GM23338 (cell line): ENCODE results near the gene TMPRSS11D. TPM values are rescaled to one million over a fixed set of nuclear protein-coding genes. Genes with fewer than 3 reads are reported as not detected.

Experiments
- ATAC-seq: fragments of 200-7000 bp; cut with Tn5 transposase; 3 replicates; pipeline ENCODE4 v1.9.1; 2020
- DNase-seq: peaks from one replicate; pipeline ENCODE4 v3.0.0-alpha.2; 2015; ENCODE audit warnings: low spot score
- H2AFZ ChIP-seq: fragments of 200-600 bp; sonication (generic); 2 replicates; pipeline ENCODE4 v1.8.0; 2016; ENCODE audit warnings: antibody characterized with exemption, mild to moderate bottlenecking, moderate library complexity
- H3F3A ChIP-seq: fragments of 200-600 bp; sonication (generic); replicated peaks from 2 replicates; pipeline ENCODE4 v1.8.0; 2017; ENCODE audit warnings: antibody characterized with exemption, mixed run types, low read depth
- H3K27ac ChIP-seq: fragments of 200-600 bp; sonication (generic); 2 replicates; pipeline ENCODE4 v1.6.1; 2016; ENCODE audit warnings: low read depth
- H3K27me3 ChIP-seq: fragments of 200-600 bp; sonication (generic); 2 replicates; pipeline ENCODE4 v1.8.0; 2016; ENCODE audit warnings: mild to moderate bottlenecking, mixed run types, moderate library complexity; ENCODE audit not compliant: insufficient read depth
- H3K36me3 ChIP-seq: fragments of 200-600 bp; sonication (generic); 2 replicates; pipeline ENCODE4 v1.8.0; 2016; ENCODE audit warnings: mild to moderate bottlenecking; ENCODE audit not compliant: insufficient read depth
- H3K4me1 ChIP-seq: fragments of 200-600 bp; sonication (generic); 2 replicates; pipeline ENCODE4 v1.8.0; 2016; ENCODE audit warnings: mild to moderate bottlenecking, moderate library complexity; ENCODE audit not compliant: insufficient read depth
- H3K4me2 ChIP-seq: fragments of 200-600 bp; sonication (generic); 2 replicates; pipeline ENCODE4 v1.7.1; 2017; ENCODE audit warnings: mixed run types
- H3K4me3 ChIP-seq: fragments of 200-600 bp; sonication (generic); 2 replicates; pipeline ENCODE4 v1.6.1; 2016; ENCODE audit warnings: mixed run types
- H3K79me2 ChIP-seq: fragments of 200-600 bp; sonication (generic); replicated peaks from 2 replicates; pipeline ENCODE4 v1.8.0; 2017; ENCODE audit warnings: mild to moderate bottlenecking; ENCODE audit not compliant: insufficient read depth
- H3K9me2 ChIP-seq: fragments of 200-600 bp; sonication (generic); 2 replicates; pipeline ENCODE4 v1.8.0; 2017; ENCODE audit not compliant: insufficient read depth
- H4K20me1 ChIP-seq: fragments of 200-600 bp; sonication (generic); replicated peaks from 2 replicates; pipeline ENCODE4 v1.8.0; 2017; ENCODE audit warnings: mild to moderate bottlenecking; ENCODE audit not compliant: insufficient read depth
- H3K27ac Mint-ChIP-seq: 2 replicates; pipeline ENCODE4 v1.8.0; 2020; ENCODE audit warnings: inconsistent platforms, mild to moderate bottlenecking, moderate library complexity, mixed read lengths
- H3K27me3 Mint-ChIP-seq: 3 replicates; pipeline ENCODE4 v1.8.0; 2022; ENCODE audit warnings: low read depth, mild to moderate bottlenecking, moderate library complexity, mixed read lengths, inconsistent platforms; ENCODE audit not compliant: insufficient read depth, poor library complexity
- H3K36me3 Mint-ChIP-seq: 3 replicates; pipeline ENCODE4 v1.8.0; 2021; ENCODE audit warnings: low read depth, mild to moderate bottlenecking, inconsistent platforms, moderate library complexity, mixed read lengths
- H3K4me1 Mint-ChIP-seq: 3 replicates; pipeline ENCODE4 v1.8.0; 2020; ENCODE audit warnings: mild to moderate bottlenecking, inconsistent platforms, mixed read lengths
- H3K4me3 Mint-ChIP-seq: 3 replicates; pipeline ENCODE4 v1.8.0; 2021; ENCODE audit warnings: moderate library complexity, mild to moderate bottlenecking, inconsistent platforms, mixed read lengths
- H3K9me3 Mint-ChIP-seq: 3 replicates; pipeline ENCODE4 v1.8.0; 2020; ENCODE audit warnings: moderate library complexity, mild to moderate bottlenecking, inconsistent platforms, mixed read lengths
- CREB1 ChIP-seq: fragments of 250-450 bp; sonication (Bioruptor Pico); IDR thresholded peaks from 2 replicates; pipeline ENCODE4 v1.5.0; 2020; ENCODE audit warnings: low read depth, mild to moderate bottlenecking, moderate library complexity
- EZH2 ChIP-seq: fragments of 200-600 bp; sonication (generic); IDR thresholded peaks from one replicate; pipeline ENCODE4 v1.8.0; 2017; ENCODE audit warnings: antibody characterized with exemption, mild to moderate bottlenecking, low read depth; ENCODE audit not compliant: unreplicated experiment
- EZH2phosphoT487 ChIP-seq: fragments of 200-600 bp; sonication (generic); IDR thresholded peaks from one replicate; pipeline ENCODE4 v1.8.1; 2018; ENCODE audit warnings: antibody characterized with exemption; ENCODE audit not compliant: unreplicated experiment
- JUNB ChIP-seq: IDR thresholded peaks from one replicate; pipeline ENCODE4 v1.6.1; 2016; ENCODE audit warnings: antibody characterized with exemption; ENCODE audit not compliant: unreplicated experiment
- NANOG ChIP-seq: IDR thresholded peaks from 2 replicates; pipeline ENCODE4 v1.6.1; 2016; ENCODE audit warnings: antibody characterized with exemption, borderline replicate concordance
- POLR2AphosphoS5 ChIP-seq: IDR thresholded peaks from 2 replicates; pipeline ENCODE4 v1.6.1; 2016; ENCODE audit warnings: antibody characterized with exemption, low read depth
- STAT1 ChIP-seq: IDR thresholded peaks from one replicate; pipeline ENCODE4 v1.6.1; 2016; ENCODE audit warnings: antibody characterized with exemption; ENCODE audit not compliant: unreplicated experiment
- ZNF114 ChIP-seq: fragments of 250-450 bp; sonication (Bioruptor Pico); IDR thresholded peaks from 2 replicates; pipeline ENCODE4 v1.5.0; 2020; ENCODE audit warnings: mild to moderate bottlenecking, moderate library complexity
- ZNF331 ChIP-seq: fragments of 250-450 bp; sonication (Bioruptor Pico); IDR thresholded peaks from 2 replicates; pipeline ENCODE4 v1.5.0; 2020; ENCODE audit warnings: low read depth, mild to moderate bottlenecking, moderate library complexity
- polyA plus RNA-seq: library from polyadenylated mRNA; unstranded; fragments of >200 nt; fragmentation: Nextera tagmentation; extraction: Ambion mirVana; gene quantifications from 2 replicates; pipeline ENCODE4 v1.2.1, GENCODE V29; 2016
- total RNA-seq: library from RNA; depleted of rRNA; stranded (reverse); fragments of >200 nt; shearing (Covaris generic); gene quantifications from 2 replicates; pipeline ENCODE4 v1.2.3, GENCODE V29; 2014
- TF ChIP-seq, protein P1 (sequence below): IDR thresholded peaks from one replicate; pipeline ENCODE4 v1.6.1; 2018; ENCODE audit warnings: antibody characterized with exemption; ENCODE audit not compliant: unreplicated experiment
- TF ChIP-seq, protein P2 (sequence below): IDR thresholded peaks from 2 replicates; pipeline ENCODE4 v1.6.1; 2016; ENCODE audit warnings: antibody characterized with exemption
- TF ChIP-seq, protein P3 (sequence below), 2 experiments: fragments of 200-600 bp in 1 of 2; sonication (generic) in 1 of 2; conservative IDR thresholded peaks; 2 replicates each; pipeline versions ENCODE4 v1.5.1 to v1.6.1; 2016 to 2017; ENCODE audit warnings: antibody characterized with exemption in 2 of 2, low read depth in 2 of 2, mild to moderate bottlenecking in 2 of 2, moderate library complexity in 1 of 2
- TF ChIP-seq, protein P4 (sequence below): fragments of 250-450 bp; sonication (Bioruptor Pico); IDR thresholded peaks from 2 replicates; pipeline ENCODE4 v1.5.0; 2020; ENCODE audit warnings: mild to moderate bottlenecking, moderate library complexity

Gene TMPRSS11D
- total and polyA plus RNA-seq, 2 experiments from 2014 or later = not detected

DNA sequence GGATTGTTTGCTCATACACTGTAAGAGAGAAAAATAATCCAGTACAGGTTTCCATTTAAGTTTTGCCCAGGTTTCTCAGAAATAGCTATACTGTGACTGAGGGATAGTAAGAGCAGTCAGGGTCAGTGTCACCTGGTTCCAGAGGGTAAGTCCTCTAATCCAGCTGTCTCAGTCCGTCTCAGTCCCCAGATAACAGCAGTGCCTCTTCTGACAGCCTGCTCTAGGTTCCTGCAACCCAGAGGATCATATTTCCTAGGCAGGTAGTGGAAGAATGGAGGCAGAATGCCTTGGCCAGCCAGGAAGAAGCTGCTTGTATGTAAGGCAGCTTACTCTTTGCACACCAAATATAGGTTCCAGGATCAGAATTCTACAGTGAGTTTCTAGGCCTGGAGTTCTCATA is 107.1 kb downstream of the TMPRSS11D start:
- H3K27ac Mint-ChIP-seq = no peak overlapping the region
- ATAC-seq = peak; percentile 78
- H3K4me3 ChIP-seq = no peak overlapping the region
- no peak overlapping the region for H3K4me2 ChIP-seq
- no peaks in the 10 kb centered on the region for H3K27me3 ChIP-seq
- no peaks in the 10 kb centered on the region for H3K79me2 ChIP-seq
- no peaks in the 10 kb centered on the region for H3K36me3 ChIP-seq
- H3K9me3 Mint-ChIP-seq = no peaks in the 10 kb centered on the region
- no peak overlapping the region for H2AFZ ChIP-seq
- no peaks in the 10 kb centered on the region for H3K36me3 Mint-ChIP-seq
- peaks cover 6% of the 10 kb centered on the region; the same call in 2 of the 3 replicates for H3K4me1 Mint-ChIP-seq
- H4K20me1 ChIP-seq = no peaks in the 10 kb centered on the region
- no peak overlapping the region for H3K4me3 Mint-ChIP-seq
- H3K27ac ChIP-seq = no peak overlapping the region
- H3K27me3 Mint-ChIP-seq = no peaks in the 10 kb centered on the region
- no peaks in the 10 kb centered on the region for H3K9me2 ChIP-seq
- H3K4me1 ChIP-seq = no peaks in the 10 kb centered on the region
- H3F3A ChIP-seq = no peaks in the 10 kb centered on the region
- TF ChIP-seq JUNB (no peak), EZH2 (no peak), POLR2AphosphoS5 (no peak), ZNF331 (CRISPR knock-in tag) (no peak), EZH2phosphoT487 (no peak), STAT1 (no peak), CREB1 (CRISPR knock-in tag) (no peak), ZNF114 (CRISPR knock-in tag) (no peak), NANOG (no peak)
- TF ChIP-seq, protein P1, sequence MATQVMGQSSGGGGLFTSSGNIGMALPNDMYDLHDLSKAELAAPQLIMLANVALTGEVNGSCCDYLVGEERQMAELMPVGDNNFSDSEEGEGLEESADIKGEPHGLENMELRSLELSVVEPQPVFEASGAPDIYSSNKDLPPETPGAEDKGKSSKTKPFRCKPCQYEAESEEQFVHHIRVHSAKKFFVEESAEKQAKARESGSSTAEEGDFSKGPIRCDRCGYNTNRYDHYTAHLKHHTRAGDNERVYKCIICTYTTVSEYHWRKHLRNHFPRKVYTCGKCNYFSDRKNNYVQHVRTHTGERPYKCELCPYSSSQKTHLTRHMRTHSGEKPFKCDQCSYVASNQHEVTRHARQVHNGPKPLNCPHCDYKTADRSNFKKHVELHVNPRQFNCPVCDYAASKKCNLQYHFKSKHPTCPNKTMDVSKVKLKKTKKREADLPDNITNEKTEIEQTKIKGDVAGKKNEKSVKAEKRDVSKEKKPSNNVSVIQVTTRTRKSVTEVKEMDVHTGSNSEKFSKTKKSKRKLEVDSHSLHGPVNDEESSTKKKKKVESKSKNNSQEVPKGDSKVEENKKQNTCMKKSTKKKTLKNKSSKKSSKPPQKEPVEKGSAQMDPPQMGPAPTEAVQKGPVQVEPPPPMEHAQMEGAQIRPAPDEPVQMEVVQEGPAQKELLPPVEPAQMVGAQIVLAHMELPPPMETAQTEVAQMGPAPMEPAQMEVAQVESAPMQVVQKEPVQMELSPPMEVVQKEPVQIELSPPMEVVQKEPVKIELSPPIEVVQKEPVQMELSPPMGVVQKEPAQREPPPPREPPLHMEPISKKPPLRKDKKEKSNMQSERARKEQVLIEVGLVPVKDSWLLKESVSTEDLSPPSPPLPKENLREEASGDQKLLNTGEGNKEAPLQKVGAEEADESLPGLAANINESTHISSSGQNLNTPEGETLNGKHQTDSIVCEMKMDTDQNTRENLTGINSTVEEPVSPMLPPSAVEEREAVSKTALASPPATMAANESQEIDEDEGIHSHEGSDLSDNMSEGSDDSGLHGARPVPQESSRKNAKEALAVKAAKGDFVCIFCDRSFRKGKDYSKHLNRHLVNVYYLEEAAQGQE = no peak
- TF ChIP-seq, protein P2, sequence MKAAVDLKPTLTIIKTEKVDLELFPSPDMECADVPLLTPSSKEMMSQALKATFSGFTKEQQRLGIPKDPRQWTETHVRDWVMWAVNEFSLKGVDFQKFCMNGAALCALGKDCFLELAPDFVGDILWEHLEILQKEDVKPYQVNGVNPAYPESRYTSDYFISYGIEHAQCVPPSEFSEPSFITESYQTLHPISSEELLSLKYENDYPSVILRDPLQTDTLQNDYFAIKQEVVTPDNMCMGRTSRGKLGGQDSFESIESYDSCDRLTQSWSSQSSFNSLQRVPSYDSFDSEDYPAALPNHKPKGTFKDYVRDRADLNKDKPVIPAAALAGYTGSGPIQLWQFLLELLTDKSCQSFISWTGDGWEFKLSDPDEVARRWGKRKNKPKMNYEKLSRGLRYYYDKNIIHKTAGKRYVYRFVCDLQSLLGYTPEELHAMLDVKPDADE = no peak
- TF ChIP-seq, protein P3, sequence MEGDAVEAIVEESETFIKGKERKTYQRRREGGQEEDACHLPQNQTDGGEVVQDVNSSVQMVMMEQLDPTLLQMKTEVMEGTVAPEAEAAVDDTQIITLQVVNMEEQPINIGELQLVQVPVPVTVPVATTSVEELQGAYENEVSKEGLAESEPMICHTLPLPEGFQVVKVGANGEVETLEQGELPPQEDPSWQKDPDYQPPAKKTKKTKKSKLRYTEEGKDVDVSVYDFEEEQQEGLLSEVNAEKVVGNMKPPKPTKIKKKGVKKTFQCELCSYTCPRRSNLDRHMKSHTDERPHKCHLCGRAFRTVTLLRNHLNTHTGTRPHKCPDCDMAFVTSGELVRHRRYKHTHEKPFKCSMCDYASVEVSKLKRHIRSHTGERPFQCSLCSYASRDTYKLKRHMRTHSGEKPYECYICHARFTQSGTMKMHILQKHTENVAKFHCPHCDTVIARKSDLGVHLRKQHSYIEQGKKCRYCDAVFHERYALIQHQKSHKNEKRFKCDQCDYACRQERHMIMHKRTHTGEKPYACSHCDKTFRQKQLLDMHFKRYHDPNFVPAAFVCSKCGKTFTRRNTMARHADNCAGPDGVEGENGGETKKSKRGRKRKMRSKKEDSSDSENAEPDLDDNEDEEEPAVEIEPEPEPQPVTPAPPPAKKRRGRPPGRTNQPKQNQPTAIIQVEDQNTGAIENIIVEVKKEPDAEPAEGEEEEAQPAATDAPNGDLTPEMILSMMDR (conservative IDR thresholded peaks at IDR 0.05; ENCODE audit: low read depth in 2 of 2) = no peak
- TF ChIP-seq, protein P4, sequence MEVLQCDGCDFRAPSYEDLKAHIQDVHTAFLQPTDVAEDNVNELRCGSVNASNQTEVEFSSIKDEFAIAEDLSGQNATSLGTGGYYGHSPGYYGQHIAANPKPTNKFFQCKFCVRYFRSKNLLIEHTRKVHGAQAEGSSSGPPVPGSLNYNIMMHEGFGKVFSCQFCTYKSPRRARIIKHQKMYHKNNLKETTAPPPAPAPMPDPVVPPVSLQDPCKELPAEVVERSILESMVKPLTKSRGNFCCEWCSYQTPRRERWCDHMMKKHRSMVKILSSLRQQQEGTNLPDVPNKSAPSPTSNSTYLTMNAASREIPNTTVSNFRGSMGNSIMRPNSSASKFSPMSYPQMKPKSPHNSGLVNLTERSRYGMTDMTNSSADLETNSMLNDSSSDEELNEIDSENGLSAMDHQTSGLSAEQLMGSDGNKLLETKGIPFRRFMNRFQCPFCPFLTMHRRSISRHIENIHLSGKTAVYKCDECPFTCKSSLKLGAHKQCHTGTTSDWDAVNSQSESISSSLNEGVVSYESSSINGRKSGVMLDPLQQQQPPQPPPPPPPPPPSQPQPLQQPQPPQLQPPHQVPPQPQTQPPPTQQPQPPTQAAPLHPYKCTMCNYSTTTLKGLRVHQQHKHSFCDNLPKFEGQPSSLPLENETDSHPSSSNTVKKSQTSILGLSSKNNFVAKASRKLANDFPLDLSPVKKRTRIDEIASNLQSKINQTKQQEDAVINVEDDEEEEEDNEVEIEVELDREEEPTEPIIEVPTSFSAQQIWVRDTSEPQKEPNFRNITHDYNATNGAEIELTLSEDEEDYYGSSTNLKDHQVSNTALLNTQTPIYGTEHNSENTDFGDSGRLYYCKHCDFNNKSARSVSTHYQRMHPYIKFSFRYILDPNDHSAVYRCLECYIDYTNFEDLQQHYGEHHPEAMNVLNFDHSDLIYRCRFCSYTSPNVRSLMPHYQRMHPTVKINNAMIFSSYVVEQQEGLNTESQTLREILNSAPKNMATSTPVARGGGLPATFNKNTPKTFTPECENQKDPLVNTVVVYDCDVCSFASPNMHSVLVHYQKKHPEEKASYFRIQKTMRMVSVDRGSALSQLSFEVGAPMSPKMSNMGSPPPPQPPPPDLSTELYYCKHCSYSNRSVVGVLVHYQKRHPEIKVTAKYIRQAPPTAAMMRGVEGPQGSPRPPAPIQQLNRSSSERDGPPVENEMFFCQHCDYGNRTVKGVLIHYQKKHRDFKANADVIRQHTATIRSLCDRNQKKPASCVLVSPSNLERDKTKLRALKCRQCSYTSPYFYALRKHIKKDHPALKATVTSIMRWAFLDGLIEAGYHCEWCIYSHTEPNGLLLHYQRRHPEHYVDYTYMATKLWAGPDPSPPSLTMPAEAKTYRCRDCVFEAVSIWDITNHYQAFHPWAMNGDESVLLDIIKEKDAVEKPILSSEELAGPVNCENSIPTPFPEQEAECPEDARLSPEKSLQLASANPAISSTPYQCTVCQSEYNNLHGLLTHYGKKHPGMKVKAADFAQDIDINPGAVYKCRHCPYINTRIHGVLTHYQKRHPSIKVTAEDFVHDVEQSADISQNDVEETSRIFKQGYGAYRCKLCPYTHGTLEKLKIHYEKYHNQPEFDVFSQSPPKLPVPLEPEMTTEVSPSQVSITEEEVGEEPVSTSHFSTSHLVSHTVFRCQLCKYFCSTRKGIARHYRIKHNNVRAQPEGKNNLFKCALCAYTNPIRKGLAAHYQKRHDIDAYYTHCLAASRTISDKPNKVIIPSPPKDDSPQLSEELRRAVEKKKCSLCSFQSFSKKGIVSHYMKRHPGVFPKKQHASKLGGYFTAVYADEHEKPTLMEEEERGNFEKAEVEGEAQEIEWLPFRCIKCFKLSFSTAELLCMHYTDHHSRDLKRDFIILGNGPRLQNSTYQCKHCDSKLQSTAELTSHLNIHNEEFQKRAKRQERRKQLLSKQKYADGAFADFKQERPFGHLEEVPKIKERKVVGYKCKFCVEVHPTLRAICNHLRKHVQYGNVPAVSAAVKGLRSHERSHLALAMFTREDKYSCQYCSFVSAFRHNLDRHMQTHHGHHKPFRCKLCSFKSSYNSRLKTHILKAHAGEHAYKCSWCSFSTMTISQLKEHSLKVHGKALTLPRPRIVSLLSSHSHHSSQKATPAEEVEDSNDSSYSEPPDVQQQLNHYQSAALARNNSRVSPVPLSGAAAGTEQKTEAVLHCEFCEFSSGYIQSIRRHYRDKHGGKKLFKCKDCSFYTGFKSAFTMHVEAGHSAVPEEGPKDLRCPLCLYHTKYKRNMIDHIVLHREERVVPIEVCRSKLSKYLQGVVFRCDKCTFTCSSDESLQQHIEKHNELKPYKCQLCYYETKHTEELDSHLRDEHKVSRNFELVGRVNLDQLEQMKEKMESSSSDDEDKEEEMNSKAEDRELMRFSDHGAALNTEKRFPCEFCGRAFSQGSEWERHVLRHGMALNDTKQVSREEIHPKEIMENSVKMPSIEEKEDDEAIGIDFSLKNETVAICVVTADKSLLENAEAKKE (CRISPR knock-in tag) = no peak
- DNase-seq = peak; percentile 35
